Measurements from ENCODE around the gene CCDC12. TPM values are rescaled to one million over a fixed set of nuclear protein-coding genes. Genes with fewer than 3 reads are reported as not detected.
A peak's percentile ranks its signal among the peaks of the same experiment; 100 is the strongest.

Gene CCDC12
- total and polyA plus RNA-seq, 9 of the 15 experiments (the other 6 are each of a cell fraction or from before 2014, with no cell fraction given): 8.9 to 201 (median 86.9) TPM

DNA sequence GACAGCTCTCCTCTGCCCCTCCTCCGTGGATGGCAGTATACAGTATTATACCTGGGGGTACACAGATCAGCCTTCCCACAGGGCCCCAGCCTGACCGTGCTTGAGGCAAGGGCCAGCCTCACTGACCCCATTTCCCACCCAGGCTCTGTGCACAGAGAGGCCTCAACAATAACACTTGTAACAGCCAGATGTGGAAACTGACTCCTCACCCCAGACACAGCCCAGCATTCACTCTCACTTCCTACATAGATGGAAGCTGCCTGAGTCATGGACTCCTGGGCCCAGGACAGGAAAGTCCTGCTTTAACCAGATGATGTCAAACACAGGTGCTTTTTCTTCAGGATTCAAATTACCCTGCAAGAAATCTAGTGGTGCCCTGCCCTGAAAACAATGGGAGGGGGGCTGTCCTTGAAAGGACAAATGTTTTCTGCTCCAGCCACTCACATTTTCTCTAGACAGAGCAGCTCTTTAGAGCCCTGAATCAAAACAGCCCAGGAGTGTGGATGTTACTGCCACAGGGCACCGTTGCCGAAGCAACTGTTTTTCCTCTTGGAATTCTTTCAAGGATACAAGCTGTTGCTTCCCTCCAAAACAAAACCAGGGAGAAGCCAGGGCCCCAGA, 16.4 kb downstream of the CCDC12 start:
- 0 out of 3 replicates have a peak overlapping the region, but pooled peaks have one; percentile 13 for H3K27ac ChIP-seq (ENCODE audit: extremely low read depth, low read depth, low read length)
- H3K79me2 ChIP-seq (ENCODE audit: control insufficient read depth, insufficient read depth, low read length): peaks cover 86% of the 10 kb centered on the region
- H4K20me1 ChIP-seq (replicated peaks; ENCODE audit: control insufficient read depth, insufficient read depth, low read length): peaks cover 68% of the 10 kb centered on the region
- H3K4me2 ChIP-seq (ENCODE audit: insufficient read depth, low read length): no peak overlapping the region
- peaks cover 62% of the 10 kb centered on the region for H3K36me3 ChIP-seq (ENCODE audit: control insufficient read depth, insufficient read depth, low read length)
- H3K4me1 ChIP-seq (replicated peaks in 1 of 2; ENCODE audit: control insufficient read depth in 2 of 2, insufficient read depth in 2 of 2, low read length in 2 of 2): peaks cover 25 to 43% of the 10 kb centered on the region in 2 experiments
- H3K9me3 ChIP-seq (replicated peaks; ENCODE audit: control insufficient read depth, insufficient read depth, low read depth, low read length): no peaks in the 10 kb centered on the region
- H3K9ac ChIP-seq (ENCODE audit: insufficient read depth in 1 of 2, low read depth in 2 of 2, low read length in 2 of 2): peak overlapping the region in 1 of 2 experiments; percentile 32; a peak in 1 of 4 replicates
- no peak for DNase-seq (ENCODE audit: extremely low read depth in 1 of 4, low spot score in 3 of 4)
- ChIA-PET CTCF (ENCODE audit: low intra/inter-chr PET ratio) (no interaction called here), POLR2A (interaction anchor here (0.7 to 5.7 kb wide), 5 partner anchors 9 to 16 kb away, joined by 3 to 55 read pairs (median 4); partner anchors contain the start of gene CCDC12)
- in situ Hi-C loops (cut with MboI) (no loop called here), intact Hi-C loops (cut with micrococcal nuclease) (no loop called here)
- no peak overlapping the region for H3K4me3 ChIP-seq
- no peaks in the 10 kb centered on the region for H3K27me3 ChIP-seq (ENCODE audit: control insufficient read depth in 2 of 2, insufficient read depth in 2 of 2, low read length in 2 of 2)
- peaks cover 21% of the 10 kb centered on the region for H3K9me1 ChIP-seq (ENCODE audit: control insufficient read depth, insufficient read depth, low read length)
- no peak overlapping the region for H2AFZ ChIP-seq (ENCODE audit: low read depth, low read length)
- no TSS peak for BruUV-seq (replicated peaks)
- ATAC-seq: peak; percentile 4; the same call in 2 of the 3 replicates
- WGBS (ENCODE audit: insufficient coverage, low coverage, missing lambda C conversion rate): 84% methylated on average over 4 of the region's 4 CpGs
- FAIRE-seq: no peak
- TF ChIP-seq RBM14 (IDR thresholded peaks at IDR 0.05; ENCODE audit: borderline replicate concordance, insufficient read depth, low read depth, low read length): no peak
- TF ChIP-seq ETV5 (CRISPR knock-in tag; IDR thresholded peaks at IDR 0.05; ENCODE audit: low read depth): no peak
- TF ChIP-seq CBX2 (IDR thresholded peaks at IDR 0.05; ENCODE audit: insufficient read depth, low read length, poor library complexity, severe bottlenecking): no peak
- TF ChIP-seq JUNB (CRISPR knock-in tag; conservative IDR thresholded peaks at IDR 0.05): no peak
- TF ChIP-seq TFE3 (CRISPR knock-in tag; IDR thresholded peaks at IDR 0.05): no peak
- no peak for TF ChIP-seq DEAF1 (CRISPR knock-in tag; IDR thresholded peaks at IDR 0.05)
- no peak for TF ChIP-seq ZBTB1 (CRISPR knock-in tag; IDR thresholded peaks at IDR 0.05; ENCODE audit: borderline replicate concordance, low read depth)
- TF ChIP-seq, protein P1, sequence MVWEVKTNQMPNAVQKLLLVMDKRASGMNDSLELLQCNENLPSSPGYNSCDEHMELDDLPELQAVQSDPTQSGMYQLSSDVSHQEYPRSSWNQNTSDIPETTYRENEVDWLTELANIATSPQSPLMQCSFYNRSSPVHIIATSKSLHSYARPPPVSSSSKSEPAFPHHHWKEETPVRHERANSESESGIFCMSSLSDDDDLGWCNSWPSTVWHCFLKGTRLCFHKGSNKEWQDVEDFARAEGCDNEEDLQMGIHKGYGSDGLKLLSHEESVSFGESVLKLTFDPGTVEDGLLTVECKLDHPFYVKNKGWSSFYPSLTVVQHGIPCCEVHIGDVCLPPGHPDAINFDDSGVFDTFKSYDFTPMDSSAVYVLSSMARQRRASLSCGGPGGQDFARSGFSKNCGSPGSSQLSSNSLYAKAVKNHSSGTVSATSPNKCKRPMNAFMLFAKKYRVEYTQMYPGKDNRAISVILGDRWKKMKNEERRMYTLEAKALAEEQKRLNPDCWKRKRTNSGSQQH (CRISPR knock-in tag; IDR thresholded peaks at IDR 0.05): no peak
- no peak for TF ChIP-seq NFATC3 (IDR thresholded peaks at IDR 0.05)
- no peak for TF ChIP-seq ZNF133 (CRISPR knock-in tag; IDR thresholded peaks at IDR 0.05)
- TF ChIP-seq, protein P2, sequence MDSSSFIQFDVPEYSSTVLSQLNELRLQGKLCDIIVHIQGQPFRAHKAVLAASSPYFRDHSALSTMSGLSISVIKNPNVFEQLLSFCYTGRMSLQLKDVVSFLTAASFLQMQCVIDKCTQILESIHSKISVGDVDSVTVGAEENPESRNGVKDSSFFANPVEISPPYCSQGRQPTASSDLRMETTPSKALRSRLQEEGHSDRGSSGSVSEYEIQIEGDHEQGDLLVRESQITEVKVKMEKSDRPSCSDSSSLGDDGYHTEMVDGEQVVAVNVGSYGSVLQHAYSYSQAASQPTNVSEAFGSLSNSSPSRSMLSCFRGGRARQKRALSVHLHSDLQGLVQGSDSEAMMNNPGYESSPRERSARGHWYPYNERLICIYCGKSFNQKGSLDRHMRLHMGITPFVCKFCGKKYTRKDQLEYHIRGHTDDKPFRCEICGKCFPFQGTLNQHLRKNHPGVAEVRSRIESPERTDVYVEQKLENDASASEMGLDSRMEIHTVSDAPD (CRISPR knock-in tag; IDR thresholded peaks at IDR 0.05): no peak
- no peak for TF ChIP-seq FOXP1 (CRISPR knock-in tag; IDR thresholded peaks at IDR 0.05)
- TF ChIP-seq ZNF507 (tag; conservative IDR thresholded peaks at IDR 0.05): no peak
- TF ChIP-seq SMAD4 (CRISPR knock-in tag; conservative IDR thresholded peaks at IDR 0.05): no peak
- no peak for TF ChIP-seq GTF2F1 (IDR thresholded peaks at IDR 0.05; ENCODE audit: low read depth, low read length)
- TF ChIP-seq CBX8 (IDR thresholded peaks at IDR 0.05; ENCODE audit: borderline replicate concordance, extremely low read depth, low read depth, low read length, poor library complexity, severe bottlenecking): no peak
